Measurements from ENCODE around the gene MYO16. TPM values are rescaled to one million over a fixed set of nuclear protein-coding genes. Genes with fewer than 3 reads are reported as not detected.

The MYO16 gene
- total and polyA plus RNA-seq, 4 experiments from 2014 or later, result 0.54 to 14.9 (median 6.3) TPM

DNA sequence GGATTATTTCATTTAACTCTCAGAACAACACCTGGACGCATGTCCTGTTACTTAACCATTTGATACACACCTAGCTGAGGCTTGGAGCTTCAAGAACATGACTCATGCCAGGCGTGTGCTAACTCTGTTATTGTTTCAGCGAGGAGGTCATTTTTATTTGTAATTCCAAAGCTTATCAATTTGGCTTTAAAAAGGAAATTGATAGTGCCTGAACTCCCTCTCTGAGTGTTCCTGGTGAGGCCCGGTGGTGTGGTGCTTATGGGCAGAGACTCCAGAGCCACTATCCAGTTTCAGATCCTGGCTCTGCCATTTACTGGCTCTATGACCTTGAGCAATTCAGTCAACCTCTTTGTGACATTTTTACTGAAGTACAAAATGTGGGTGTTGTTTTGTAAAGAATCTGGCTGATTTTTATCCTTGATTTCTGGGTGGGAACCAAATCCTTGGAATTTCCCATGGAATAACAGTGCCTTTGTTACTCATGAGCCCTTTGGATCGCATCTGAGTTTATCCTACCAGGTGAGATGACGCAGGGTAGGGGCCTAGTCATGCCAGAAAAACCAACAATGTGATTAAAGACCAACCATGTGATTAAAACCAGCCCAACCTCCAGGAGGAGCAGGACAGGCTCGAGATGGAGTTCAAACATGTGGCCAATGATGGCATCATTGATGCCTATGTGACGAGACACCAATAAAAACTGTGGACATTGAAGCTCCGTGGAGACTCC is 198.8 kb downstream of the MYO16 start:
- H3K4me1 Mint-ChIP-seq, result no peaks in the 10 kb centered on the region
- no peak overlapping the region for H3K27ac ChIP-seq (ENCODE audit: low read depth, low read length)
- no peaks in the 10 kb centered on the region for H3K36me3 ChIP-seq (ENCODE audit: insufficient read depth, low read length)
- no peak overlapping the region for H3K27ac Mint-ChIP-seq
- no peak for DNase-seq
- H3K27me3 ChIP-seq (ENCODE audit: insufficient read depth, low read length), result no peaks in the 10 kb centered on the region
- H3K9me3 ChIP-seq (ENCODE audit: control insufficient read depth in 1 of 2, low read length in 2 of 2), result no peaks in the 10 kb centered on the region
- intact Hi-C loops (cut with micrococcal nuclease), result no loop called here
- POLR2A ChIA-PET (ENCODE audit: partially characterized antibody), result no interaction called here
- H3K4me3 Mint-ChIP-seq, result no peak overlapping the region
- peaks cover 3 to 18% of the 10 kb centered on the region in 2 donors for H3K36me3 Mint-ChIP-seq
- H3K27me3 Mint-ChIP-seq, result no peaks in the 10 kb centered on the region
- no peaks in the 10 kb centered on the region for H3K4me1 ChIP-seq (ENCODE audit: insufficient read depth, low read length)
- CTCF ChIA-PET (ENCODE audit: partially characterized antibody), result no interaction called here
- no peak overlapping the region for H3K4me3 ChIP-seq (ENCODE audit: low read length in 2 of 2)
- peaks cover 0 to 30% (median 14%) of the 10 kb centered on the region in 8 donors for H3K9me3 Mint-ChIP-seq

DNA sequence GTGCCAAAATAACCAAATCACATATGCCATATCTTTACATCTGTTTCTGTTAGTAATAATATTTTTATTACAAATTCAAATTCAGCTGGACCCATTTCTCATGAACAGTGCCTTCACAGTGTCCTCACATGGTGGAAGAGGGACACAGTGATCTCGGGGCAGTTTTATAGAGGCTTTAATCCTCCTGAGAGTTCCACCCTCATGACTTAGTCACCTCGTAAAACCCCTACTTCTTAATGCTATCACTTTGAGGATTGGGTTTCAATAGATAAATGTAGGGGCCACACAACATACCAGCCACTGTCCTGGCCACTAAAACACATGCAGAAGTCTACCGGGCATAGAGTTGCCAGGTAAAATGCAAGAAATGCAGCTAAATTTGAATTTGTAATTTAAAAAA is 201.5 kb downstream of the MYO16 start:
- H3K9me3 ChIP-seq (ENCODE audit: control insufficient read depth in 1 of 2, low read length in 2 of 2), result no peaks in the 10 kb centered on the region
- Mint-ChIP-seq H3K4me1 (no peaks in the 10 kb centered on the region), H3K27ac (no peak overlapping the region), H3K4me3 (no peak overlapping the region), H3K27me3 (no peaks in the 10 kb centered on the region), H3K9me3 (peaks cover 0 to 30% (median 13%) of the 10 kb centered on the region in 8 donors), H3K36me3 (peaks cover 3 to 10% of the 10 kb centered on the region in 2 donors)
- CTCF ChIA-PET (ENCODE audit: partially characterized antibody), result no interaction called here
- no peak overlapping the region for H3K27ac ChIP-seq (ENCODE audit: low read depth, low read length)
- H3K4me3 ChIP-seq (ENCODE audit: low read length in 2 of 2), result no peak overlapping the region
- no peaks in the 10 kb centered on the region for H3K27me3 ChIP-seq (ENCODE audit: insufficient read depth, low read length)
- H3K4me1 ChIP-seq (ENCODE audit: insufficient read depth, low read length), result no peaks in the 10 kb centered on the region
- DNase-seq, result no peak
- intact Hi-C loops (cut with micrococcal nuclease), result no loop called here
- POLR2A ChIA-PET (ENCODE audit: partially characterized antibody), result no interaction called here
- no peaks in the 10 kb centered on the region for H3K36me3 ChIP-seq (ENCODE audit: insufficient read depth, low read length)

DNA sequence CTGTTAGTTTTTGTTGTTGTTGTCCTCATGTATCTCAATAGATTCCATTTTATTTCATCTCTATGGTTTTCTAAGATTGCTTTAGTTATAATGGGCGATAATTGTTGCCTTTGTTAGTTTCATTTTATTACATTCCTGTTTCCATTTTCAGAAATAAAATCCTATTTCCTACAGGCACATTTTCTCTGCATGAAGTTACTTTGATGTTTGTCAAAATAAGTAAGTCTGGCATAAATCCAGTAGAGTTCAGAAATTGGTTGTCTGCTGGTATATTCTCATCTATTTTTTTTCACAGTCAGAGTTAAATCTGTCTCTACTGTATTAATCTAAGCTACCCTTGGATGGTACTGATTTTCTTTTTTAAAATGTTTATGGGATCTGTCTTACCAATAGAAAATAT is 204.1 kb downstream of the MYO16 start:
- ChIA-PET POLR2A (ENCODE audit: partially characterized antibody) (no interaction called here), CTCF (ENCODE audit: partially characterized antibody) (no interaction called here)
- H3K27ac ChIP-seq (ENCODE audit: low read depth, low read length), result no peak overlapping the region
- Mint-ChIP-seq H3K4me1 (no peaks in the 10 kb centered on the region), H3K4me3 (no peak overlapping the region), H3K9me3 (peaks cover 0 to 9% (median 7%) of the 10 kb centered on the region in 8 donors), H3K27me3 (no peaks in the 10 kb centered on the region), H3K27ac (no peak overlapping the region), H3K36me3 (peaks cover 3 to 10% of the 10 kb centered on the region in 2 donors)
- no peaks in the 10 kb centered on the region for H3K27me3 ChIP-seq (ENCODE audit: insufficient read depth, low read length)
- H3K4me3 ChIP-seq (ENCODE audit: low read length in 2 of 2), result no peak overlapping the region
- H3K4me1 ChIP-seq (ENCODE audit: insufficient read depth, low read length), result no peaks in the 10 kb centered on the region
- intact Hi-C loops (cut with micrococcal nuclease), result no loop called here
- no peaks in the 10 kb centered on the region for H3K9me3 ChIP-seq (ENCODE audit: control insufficient read depth in 1 of 2, low read length in 2 of 2)
- no peaks in the 10 kb centered on the region for H3K36me3 ChIP-seq (ENCODE audit: insufficient read depth, low read length)
- DNase-seq, result no peak

DNA sequence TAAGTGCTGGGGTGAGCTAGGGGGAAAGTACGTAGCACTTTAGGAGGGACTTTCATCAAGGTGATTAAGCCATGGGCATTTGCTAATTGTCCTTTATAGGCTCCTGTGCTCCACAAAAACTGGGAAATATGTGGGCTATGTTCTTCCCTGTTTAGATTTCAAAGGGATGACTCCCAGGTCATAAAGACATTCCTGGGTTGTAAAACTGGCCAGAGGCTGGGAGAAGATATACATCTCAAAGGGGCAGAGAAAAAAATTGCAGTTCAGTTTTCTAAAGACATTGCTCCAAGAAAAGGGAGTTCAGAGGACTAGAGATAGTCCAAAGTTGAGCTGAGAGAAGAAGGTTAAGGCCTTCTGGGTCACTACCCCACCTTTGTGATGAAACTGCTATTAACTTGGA is 204.8 kb downstream of the MYO16 start:
- H3K4me3 ChIP-seq (ENCODE audit: low read length in 2 of 2), result no peak overlapping the region
- H3K9me3 Mint-ChIP-seq, result peaks cover 0 to 5% (median 3%) of the 10 kb centered on the region in 8 donors
- no peak overlapping the region for H3K27ac ChIP-seq (ENCODE audit: low read depth, low read length)
- no peak overlapping the region for H3K27ac Mint-ChIP-seq
- H3K4me1 Mint-ChIP-seq, result no peaks in the 10 kb centered on the region
- DNase-seq, result no peak
- no peak overlapping the region for H3K4me3 Mint-ChIP-seq
- no peaks in the 10 kb centered on the region for H3K4me1 ChIP-seq (ENCODE audit: insufficient read depth, low read length)
- H3K36me3 Mint-ChIP-seq, result peaks cover 3 to 6% of the 10 kb centered on the region in 2 donors
- POLR2A ChIA-PET (ENCODE audit: partially characterized antibody), result no interaction called here
- intact Hi-C loops (cut with micrococcal nuclease), result no loop called here
- no peaks in the 10 kb centered on the region for H3K27me3 Mint-ChIP-seq
- no peaks in the 10 kb centered on the region for H3K36me3 ChIP-seq (ENCODE audit: insufficient read depth, low read length)
- H3K27me3 ChIP-seq (ENCODE audit: insufficient read depth, low read length), result no peaks in the 10 kb centered on the region
- CTCF ChIA-PET (ENCODE audit: partially characterized antibody), result no interaction called here
- no peaks in the 10 kb centered on the region for H3K9me3 ChIP-seq (ENCODE audit: control insufficient read depth in 1 of 2, low read length in 2 of 2)

DNA sequence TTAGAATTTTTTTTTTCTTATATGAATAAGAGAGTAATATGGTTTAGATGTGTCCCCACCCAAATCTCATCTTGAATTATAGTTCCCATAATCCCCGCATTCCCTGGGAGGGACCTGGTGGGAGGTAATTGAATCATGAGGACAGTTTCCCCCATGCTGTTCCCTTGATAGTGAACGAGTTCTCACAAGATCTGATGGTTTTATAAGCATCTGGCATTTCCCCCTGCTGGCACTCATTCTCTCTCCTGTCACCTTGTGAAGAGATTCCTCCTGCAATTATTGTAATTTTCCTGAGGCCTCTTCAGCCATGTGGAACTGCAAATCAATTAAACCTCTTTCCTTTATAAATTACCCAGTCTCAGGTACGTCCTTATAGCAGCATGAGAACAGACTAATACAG is 205.7 kb downstream of the MYO16 start:
- H3K9me3 ChIP-seq (ENCODE audit: control insufficient read depth in 1 of 2, low read length in 2 of 2), result no peaks in the 10 kb centered on the region
- DNase-seq, result no peak
- no peak overlapping the region for H3K4me3 ChIP-seq (ENCODE audit: low read length in 2 of 2)
- intact Hi-C loops (cut with micrococcal nuclease), result no loop called here
- no peaks in the 10 kb centered on the region for H3K27me3 ChIP-seq (ENCODE audit: insufficient read depth, low read length)
- Mint-ChIP-seq H3K4me1 (no peaks in the 10 kb centered on the region), H3K4me3 (no peak overlapping the region), H3K9me3 (no peaks in the 10 kb centered on the region), H3K27me3 (no peaks in the 10 kb centered on the region), H3K27ac (no peak overlapping the region), H3K36me3 (peaks cover 0 to 3% of the 10 kb centered on the region in 2 donors)
- no peaks in the 10 kb centered on the region for H3K4me1 ChIP-seq (ENCODE audit: insufficient read depth, low read length)
- H3K27ac ChIP-seq (ENCODE audit: low read depth, low read length), result no peak overlapping the region
- POLR2A ChIA-PET (ENCODE audit: partially characterized antibody), result no interaction called here
- H3K36me3 ChIP-seq (ENCODE audit: insufficient read depth, low read length), result no peaks in the 10 kb centered on the region
- CTCF ChIA-PET (ENCODE audit: partially characterized antibody), result no interaction called here

DNA sequence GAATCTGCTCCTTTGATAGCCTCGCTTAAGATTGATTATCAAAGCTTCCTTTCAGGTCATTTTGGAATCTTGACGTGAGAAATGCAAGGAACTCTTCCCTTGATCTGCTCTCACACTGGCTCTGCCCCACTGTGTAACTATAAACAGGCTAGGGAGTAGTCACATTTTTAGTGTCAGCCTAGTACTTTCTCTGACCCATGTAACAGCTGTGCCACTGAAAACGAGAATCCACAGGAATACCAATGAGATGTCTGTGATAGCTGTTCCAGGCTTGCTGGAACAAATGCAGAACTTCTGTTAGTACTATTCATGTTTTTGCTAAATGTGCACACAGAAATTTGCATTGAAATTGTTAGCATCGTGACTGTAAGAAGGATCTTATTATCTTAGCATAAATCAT is 221.3 kb downstream of the MYO16 start:
- Mint-ChIP-seq H3K27ac (no peak overlapping the region), H3K36me3 (no peaks in the 10 kb centered on the region), H3K4me1 (peaks cover 0 to 8% (median 3%) of the 10 kb centered on the region in 4 donors), H3K9me3 (no peaks in the 10 kb centered on the region), H3K27me3 (peaks cover 0 to 3% of the 10 kb centered on the region in 2 donors), H3K4me3 (no peak overlapping the region)
- ChIA-PET POLR2A (ENCODE audit: partially characterized antibody) (no interaction called here), CTCF (ENCODE audit: partially characterized antibody) (no interaction called here)
- Histone ChIP-seq H3K27ac (ENCODE audit: low read depth, low read length) (no peak overlapping the region), H3K4me3 (ENCODE audit: low read length in 2 of 2) (no peak overlapping the region), H3K27me3 (ENCODE audit: insufficient read depth, low read length) (no peaks in the 10 kb centered on the region), H3K9me3 (ENCODE audit: control insufficient read depth in 1 of 2, low read length in 2 of 2) (no peaks in the 10 kb centered on the region), H3K36me3 (ENCODE audit: insufficient read depth, low read length) (no peaks in the 10 kb centered on the region), H3K4me1 (ENCODE audit: insufficient read depth, low read length) (no peaks in the 10 kb centered on the region)
- intact Hi-C loops (cut with micrococcal nuclease), result no loop called here
- no peak for DNase-seq

DNA sequence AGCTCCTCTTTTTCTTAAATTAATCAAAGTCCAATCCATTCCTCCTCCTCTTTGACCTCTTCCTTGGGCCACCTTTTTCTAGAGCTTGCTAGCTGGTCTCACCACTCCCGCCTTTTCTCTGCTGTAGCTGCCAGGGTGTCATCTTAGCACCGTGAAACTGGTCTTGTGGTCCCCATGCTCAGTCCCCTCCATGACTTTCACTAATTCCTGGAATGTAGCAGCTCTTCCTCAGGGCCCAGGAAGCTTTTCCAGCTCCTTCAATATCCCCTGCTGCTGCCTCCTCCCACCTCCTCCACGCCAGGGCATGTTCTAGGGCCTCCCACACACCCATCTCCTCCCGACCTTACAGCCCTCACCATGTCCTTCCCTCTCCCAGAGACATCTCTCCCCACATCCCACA is 222.2 kb downstream of the MYO16 start:
- no peak overlapping the region for H3K4me3 Mint-ChIP-seq
- POLR2A ChIA-PET (ENCODE audit: partially characterized antibody), result no interaction called here
- H3K27ac ChIP-seq (ENCODE audit: low read depth, low read length), result no peak overlapping the region
- H3K36me3 ChIP-seq (ENCODE audit: insufficient read depth, low read length), result no peaks in the 10 kb centered on the region
- H3K27me3 ChIP-seq (ENCODE audit: insufficient read depth, low read length), result peaks cover 1% of the 10 kb centered on the region
- CTCF ChIA-PET (ENCODE audit: partially characterized antibody), result no interaction called here
- intact Hi-C loops (cut with micrococcal nuclease), result no loop called here
- no peaks in the 10 kb centered on the region for H3K36me3 Mint-ChIP-seq
- no peak overlapping the region for H3K4me3 ChIP-seq (ENCODE audit: low read length in 2 of 2)
- DNase-seq, result no peak
- no peaks in the 10 kb centered on the region for H3K9me3 ChIP-seq (ENCODE audit: control insufficient read depth in 1 of 2, low read length in 2 of 2)
- no peak overlapping the region for H3K27ac Mint-ChIP-seq
- H3K4me1 Mint-ChIP-seq, result peaks cover 0 to 10% (median 6%) of the 10 kb centered on the region in 4 donors
- peaks cover 0 to 3% of the 10 kb centered on the region in 2 donors for H3K27me3 Mint-ChIP-seq
- H3K9me3 Mint-ChIP-seq, result no peaks in the 10 kb centered on the region
- no peaks in the 10 kb centered on the region for H3K4me1 ChIP-seq (ENCODE audit: insufficient read depth, low read length)

Measured in CD4-positive, alpha-beta memory T cell (primary cell).